Measurements from ENCODE around the gene HCK.
"Not testable (repeated sequence)": the region's sequence is repeated elsewhere in the genome, so short reads cannot be mapped to it uniquely, and the experiment has no call there.

Gene HCK

GRCh38 chr20:32029561-32029960 lies 22.5 kb upstream of the HCK start:
- DNase-seq (ENCODE audit: low read depth), result no peak

GRCh38 chr20:32031007-32031958 lies 20.8 kb upstream of the HCK start:
- peak; percentile 30 for DNase-seq (ENCODE audit: low read depth)

DNA sequence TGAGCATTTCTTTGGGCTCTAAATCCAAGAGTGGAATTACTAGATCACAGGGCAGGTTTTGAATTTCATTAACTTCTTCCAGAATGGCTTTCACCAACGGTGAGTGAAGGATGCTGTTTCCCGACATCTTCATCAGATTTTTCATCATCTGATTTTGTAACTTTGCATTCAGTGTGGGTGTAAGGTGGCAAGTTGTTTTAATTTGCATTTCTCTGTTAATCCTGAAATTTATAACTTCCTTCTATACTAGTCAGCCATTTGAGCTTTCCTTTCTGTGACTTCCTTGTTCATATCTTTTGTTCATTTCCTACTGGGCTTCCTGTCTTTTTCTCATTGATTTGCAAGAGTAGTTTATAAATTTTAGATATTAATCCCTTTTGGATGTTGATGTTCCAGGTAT lies 18.7 kb upstream of the HCK start:
- no peak for DNase-seq (ENCODE audit: low read depth)

- not testable (repeated sequence) for DNase-seq (ENCODE audit: low read depth)
Measured at GRCh38 chr20:32033721-32034120, 18.3 kb upstream of the HCK start.

- DNase-seq (ENCODE audit: low read depth), result peak; percentile 3
Measured at GRCh38 chr20:32034581-32035425, 17.2 kb upstream of the HCK start.

DNA sequence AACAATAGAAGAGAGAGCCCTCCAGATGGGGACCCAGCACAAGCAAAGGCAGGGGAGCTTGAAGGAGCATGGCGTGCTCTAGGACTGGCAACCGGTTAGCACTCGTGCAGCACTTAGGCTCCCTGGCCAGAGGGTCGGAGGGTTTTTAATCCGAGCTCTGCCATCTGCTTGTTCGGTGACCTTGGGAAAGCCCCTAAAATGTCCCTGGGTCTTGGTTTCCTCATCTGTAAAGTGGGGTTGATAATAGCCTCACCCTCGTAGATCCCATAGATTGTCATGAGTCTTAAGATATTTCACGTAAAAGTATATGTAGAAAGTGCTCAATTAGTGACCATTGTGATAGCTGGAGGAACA lies 16.6 kb upstream of the HCK start:
- DNase-seq (ENCODE audit: low read depth), result no peak

DNA sequence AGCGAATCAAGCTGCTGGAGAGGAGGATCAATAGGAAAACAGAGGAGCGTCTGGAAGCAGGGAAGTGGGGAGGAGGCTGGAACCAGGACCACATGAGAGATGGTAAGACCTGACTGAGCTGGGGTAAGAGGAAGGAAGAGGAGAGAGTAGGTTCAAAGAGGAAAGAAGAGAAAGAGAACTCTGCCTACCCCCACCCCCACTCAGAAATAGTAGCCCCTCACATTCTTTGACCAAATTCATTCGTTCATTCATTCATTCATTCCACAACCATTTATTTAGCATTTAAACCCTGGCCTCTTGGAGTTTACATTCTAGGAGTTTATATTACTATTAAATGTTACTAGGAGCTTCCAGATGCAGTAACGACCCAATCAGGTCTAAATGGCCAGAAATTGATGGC lies 15.8 kb upstream of the HCK start:
- DNase-seq (ENCODE audit: low read depth), result no peak

GRCh38 chr20:32036716-32037485 lies 15.1 kb upstream of the HCK start:
- DNase-seq (ENCODE audit: low read depth), result peak; percentile 3

- peak; percentile 15 for DNase-seq (ENCODE audit: low read depth)
Measured at GRCh38 chr20:32037929-32038328, 14.1 kb upstream of the HCK start.

DNA sequence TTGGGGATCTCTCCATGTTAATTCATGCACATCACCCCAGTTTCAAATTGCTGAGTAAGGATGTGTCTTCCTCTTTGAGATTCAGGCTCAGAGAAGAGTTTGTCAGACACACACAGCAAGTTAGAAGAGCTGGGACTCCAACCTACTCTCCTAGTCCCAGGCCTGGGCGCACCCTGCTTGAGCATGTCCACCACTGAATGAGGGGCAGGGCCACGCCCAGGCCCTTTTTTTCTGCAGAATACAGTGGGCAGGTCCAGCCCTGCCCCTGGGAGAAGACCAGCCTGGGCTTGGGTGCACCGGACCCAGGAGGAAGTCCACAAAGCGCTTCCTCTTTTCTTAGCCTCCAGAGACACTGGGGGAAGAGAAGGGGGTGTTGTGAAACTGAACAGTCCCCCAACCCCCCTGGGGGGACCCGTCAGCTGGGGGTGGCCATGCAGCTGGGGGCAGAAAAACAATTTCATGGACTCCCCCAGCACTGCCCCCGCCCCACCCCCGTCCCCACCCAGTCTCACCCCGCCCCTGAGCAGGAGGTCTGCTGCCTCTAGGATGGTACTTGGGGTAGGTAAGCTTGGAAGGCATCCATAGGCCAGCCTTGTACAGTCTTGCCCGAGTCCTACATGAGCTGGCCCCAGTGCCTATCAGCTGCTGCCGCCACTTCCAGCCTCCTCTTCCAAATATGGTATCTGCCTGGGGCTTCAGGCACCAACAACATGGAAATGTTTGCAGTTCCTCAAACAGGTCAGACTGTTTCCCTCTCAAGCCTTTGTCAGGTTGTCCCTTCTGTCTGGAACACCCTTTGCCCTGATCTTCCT lies 11.7 kb upstream of the HCK start:
- no peak for DNase-seq (ENCODE audit: low read depth)

DNA sequence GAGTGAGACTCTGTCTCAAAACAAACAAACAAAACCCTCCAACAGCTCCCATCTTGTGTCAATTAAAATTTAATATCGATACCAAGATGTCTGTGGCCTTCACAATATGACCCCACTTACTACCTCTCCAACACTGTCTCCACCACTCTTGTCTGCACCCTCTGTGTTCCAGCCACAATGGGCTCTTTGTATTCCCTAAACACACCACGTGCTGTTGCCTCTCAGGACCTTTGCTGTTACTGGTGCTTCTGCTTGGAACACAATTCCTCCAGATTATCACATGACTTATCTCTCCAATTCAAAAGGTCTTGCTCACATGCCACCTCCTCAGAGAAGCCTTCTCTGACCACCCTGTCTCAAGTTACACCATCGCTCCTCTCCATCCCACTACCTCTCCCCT lies 6.0 kb upstream of the HCK start:
- DNase-seq (ENCODE audit: low read depth), result no peak

GRCh38 chr20:32050324-32050841 lies 1.7 kb upstream of the HCK start:
- no peak for DNase-seq (ENCODE audit: low read depth)

DNA sequence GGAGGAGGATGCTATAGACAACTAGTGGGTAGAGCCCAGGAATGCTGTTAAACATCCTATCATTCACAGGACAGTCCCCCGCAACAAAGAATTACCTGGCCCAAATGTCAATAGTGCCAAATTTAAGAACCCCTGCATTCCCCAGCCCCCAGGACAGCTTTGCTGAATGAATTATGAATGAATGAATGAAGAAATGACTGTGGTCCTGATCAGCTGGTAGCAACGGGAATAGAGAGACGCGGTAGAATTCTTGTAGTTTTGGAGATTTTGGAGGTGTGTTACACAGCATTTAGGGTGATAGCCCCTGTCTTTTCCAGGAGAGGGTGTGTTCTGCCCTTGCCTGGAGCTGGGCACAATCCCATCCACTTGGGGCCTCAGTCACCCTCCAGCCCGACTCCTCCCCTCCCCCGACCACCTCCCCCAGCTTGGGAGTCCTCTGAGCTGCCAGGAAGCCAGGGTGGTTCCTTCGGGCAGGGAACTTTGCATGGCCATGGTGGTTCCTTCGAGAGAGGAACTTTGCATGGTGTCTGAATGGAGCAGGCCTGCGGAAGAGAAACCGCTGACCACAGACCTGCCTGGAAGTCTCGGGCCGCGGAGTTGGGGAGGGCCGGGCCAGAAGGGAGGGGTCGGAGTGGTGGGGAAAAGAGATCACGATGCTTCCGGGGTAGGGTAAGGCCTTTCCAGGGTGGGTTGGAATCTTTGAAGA lies 1.0 kb upstream of the HCK start:
- no peak for DNase-seq (ENCODE audit: low read depth)

DNA sequence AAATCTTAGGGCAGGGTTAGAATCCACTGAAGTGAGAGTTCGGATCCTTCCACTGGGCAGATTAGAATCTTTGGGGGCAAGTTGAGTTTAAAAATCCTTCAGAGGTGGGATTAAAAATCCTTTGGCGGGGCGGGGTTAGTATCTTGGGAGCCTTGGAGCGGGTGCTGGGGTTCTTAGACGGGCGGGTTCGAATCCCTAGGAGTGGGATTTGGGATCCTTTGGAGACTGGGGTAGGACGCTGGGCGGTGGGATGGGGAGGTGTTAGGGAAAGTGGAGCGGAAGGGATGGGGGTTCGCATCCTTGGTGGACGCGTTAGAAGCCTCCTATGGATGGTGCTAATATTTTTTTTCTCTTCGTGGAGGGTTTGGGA lies 337 bp upstream of the HCK start:
- no peak for DNase-seq (ENCODE audit: low read depth)

GRCh38 chr20:32052778-32053362 lies 828 bp downstream of the HCK start:
- no peak for DNase-seq (ENCODE audit: low read depth)

DNA sequence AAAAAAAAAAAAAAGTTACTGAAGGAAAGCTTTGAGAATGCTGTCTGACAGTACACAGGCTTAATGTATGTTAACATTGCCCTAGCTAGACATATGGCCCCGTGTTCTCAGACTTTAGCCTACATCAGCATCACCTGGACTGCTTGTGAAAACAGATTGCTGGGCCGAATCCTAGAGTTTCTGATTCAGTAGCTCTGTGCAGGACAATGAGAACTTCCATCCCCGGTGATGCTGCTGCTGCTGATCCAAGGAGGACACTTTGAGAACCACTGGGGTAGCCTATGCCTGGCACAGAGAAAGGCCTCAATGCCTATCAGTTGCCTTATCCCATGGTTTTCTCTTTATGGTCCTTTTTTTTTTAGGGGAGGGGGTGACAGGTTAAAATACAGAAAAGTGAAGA lies 1.6 kb downstream of the HCK start:
- no peak for DNase-seq (ENCODE audit: low read depth)

DNA sequence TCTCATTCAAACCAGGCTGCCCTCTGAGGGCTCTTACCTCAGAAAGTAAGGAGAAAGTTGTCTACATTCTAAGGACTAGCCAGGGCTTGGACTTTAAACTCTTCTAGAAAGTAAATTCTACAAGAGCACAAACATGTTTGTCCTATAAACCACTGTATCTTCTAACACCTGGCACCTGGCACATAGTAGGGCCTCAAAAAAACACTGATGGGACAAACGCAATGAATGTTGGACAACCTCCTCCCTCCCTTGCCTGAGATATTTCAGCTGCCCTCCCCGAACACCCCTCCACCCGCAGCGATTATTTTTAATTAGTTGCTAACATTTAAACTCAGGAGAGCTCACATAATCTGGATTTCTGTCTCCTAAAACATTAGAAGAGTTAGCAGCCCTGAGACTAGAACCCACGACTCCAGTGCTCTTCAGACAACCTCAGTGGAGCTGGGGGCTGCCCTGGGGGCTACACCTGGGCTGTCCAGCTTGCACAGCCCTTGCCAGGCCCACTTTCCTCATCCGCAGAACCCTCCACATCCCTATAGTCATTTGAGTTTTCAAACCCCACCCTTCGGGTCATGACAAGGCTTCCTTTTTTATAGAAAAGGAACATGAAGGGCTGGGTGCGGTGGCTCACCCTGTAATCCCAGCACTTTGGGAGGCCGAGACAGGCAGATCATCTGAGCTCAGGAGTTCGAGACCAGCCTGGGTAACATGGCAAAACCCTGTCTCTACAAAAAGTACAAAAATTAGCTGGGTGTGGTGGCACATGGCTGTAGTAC lies 4.9 kb downstream of the HCK start:
- DNase-seq (ENCODE audit: low read depth), result no peak

DNA sequence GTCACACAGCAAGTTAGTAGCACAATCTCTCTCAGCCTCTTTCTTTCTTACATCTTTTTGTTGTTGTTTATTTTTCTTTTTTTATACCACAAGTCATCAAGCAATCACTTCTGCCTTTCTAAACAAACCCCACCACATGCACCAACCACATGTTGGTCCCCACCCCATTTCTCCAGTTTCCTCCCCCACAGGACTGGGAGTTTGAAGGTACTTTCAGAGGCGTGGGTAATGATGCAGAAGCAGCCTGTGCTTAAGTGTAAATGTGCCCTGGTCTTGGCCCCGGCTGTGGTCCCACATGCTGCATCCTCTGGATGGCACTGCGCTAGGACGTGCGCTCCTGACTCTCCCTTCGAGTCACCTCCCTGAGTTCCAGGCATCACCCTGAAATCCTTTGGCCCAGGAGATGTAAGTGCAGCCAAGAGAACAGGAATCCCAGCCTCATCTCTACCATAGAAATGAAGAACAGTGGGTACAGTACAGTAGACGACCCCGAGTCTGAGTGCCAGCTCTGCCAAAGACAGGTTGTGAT lies 5.7 kb downstream of the HCK start:
- no peak for DNase-seq (ENCODE audit: low read depth)

GRCh38 chr20:32059189-32059588 lies 7.1 kb downstream of the HCK start:
- no peak for DNase-seq (ENCODE audit: low read depth)
